Common myeloid progenitor, CD34-positive (primary cell): ENCODE results near the gene C7orf33.
"Not testable (repeated sequence)": the region's sequence is repeated elsewhere in the genome, so short reads cannot be mapped to it uniquely, and the experiment has no call there.

Experiments
- CTCF ChIA-PET: fragments of 350-600 bp; sonication (Branson Sonifier 250); formaldehyde crosslinking; loops from one replicate; lab custom pipeline; 2021; ENCODE audit warnings: antibody characterized with exemption; lab: Charles Lee
- POLR2A ChIA-PET: fragments of 350-600 bp; sonication (Branson Sonifier 250); formaldehyde crosslinking; loops from one replicate; lab custom pipeline; 2021; ENCODE audit warnings: antibody characterized with exemption; lab: Charles Lee
- DNase-seq, 3 donors: peaks; one replicate each; pipeline versions ENCODE4 v3.0.0 to v3.0.0-alpha.2; 2013
- H3K27ac ChIP-seq, 2 experiments: 1 replicate in 1 of 2; 2 replicates in 1 of 2; pipeline ENCODE4 v1.7.0; 2013; ENCODE audit warnings: inconsistent platforms in 2 of 2, low read length in 2 of 2, mild to moderate bottlenecking in 2 of 2, low read depth in 1 of 2, moderate library complexity in 1 of 2; ENCODE audit not compliant: severe bottlenecking in 2 of 2, insufficient read depth in 1 of 2, poor library complexity in 1 of 2
- H3K27me3 ChIP-seq, 5 experiments: replicated peaks in 2 of 5; 1 replicate in 3 of 5; 2 replicates in 2 of 5; pipeline versions ENCODE4 v1.6.1 to v1.7.0; 2013; ENCODE audit warnings: low read length in 4 of 5, mild to moderate bottlenecking in 2 of 5, moderate library complexity in 2 of 5, inconsistent platforms in 1 of 5; ENCODE audit not compliant: insufficient read depth in 5 of 5, control insufficient read depth in 4 of 5
- H3K36me3 ChIP-seq, 4 experiments: 1 replicate in 2 of 4; 2 replicates in 2 of 4; pipeline versions ENCODE4 v1.6.1 to v1.7.0; 2013; ENCODE audit warnings: low read length in 3 of 4, control low read depth in 1 of 4, mild to moderate bottlenecking in 1 of 4; ENCODE audit not compliant: control insufficient read depth in 4 of 4, insufficient read depth in 4 of 4
- H3K4me1 ChIP-seq, 4 experiments: 1 replicate in 3 of 4; 2 replicates in 1 of 4; pipeline versions ENCODE4 v1.6.1 to v1.7.1; 2013; ENCODE audit warnings: low read length in 3 of 4, mild to moderate bottlenecking in 3 of 4, control low read depth in 1 of 4, inconsistent platforms in 1 of 4, moderate library complexity in 1 of 4; ENCODE audit not compliant: control insufficient read depth in 4 of 4, insufficient read depth in 4 of 4; ENCODE audit errors: control extremely low read depth in 1 of 4
- H3K4me3 ChIP-seq, 7 experiments: 1 replicate in 4 of 7; 2 replicates in 3 of 7; pipeline versions ENCODE4 v1.5.1 to v1.7.0; 2013; ENCODE audit warnings: mild to moderate bottlenecking in 7 of 7, low read length in 6 of 7, moderate library complexity in 6 of 7, inconsistent platforms in 2 of 7, low read depth in 2 of 7, control low read depth in 1 of 7; ENCODE audit not compliant: insufficient read depth in 4 of 7, control insufficient read depth in 1 of 7; ENCODE audit errors: extremely low read depth in 1 of 7
- H3K9me3 ChIP-seq, 5 experiments: 1 replicate in 4 of 5; 2 replicates in 1 of 5; pipeline versions ENCODE4 v1.6.1 to v1.7.1; 2013; ENCODE audit warnings: low read length in 4 of 5, mild to moderate bottlenecking in 2 of 5, inconsistent platforms in 1 of 5, low read depth in 1 of 5, moderate library complexity in 1 of 5; ENCODE audit not compliant: control insufficient read depth in 4 of 5, insufficient read depth in 2 of 5; ENCODE audit errors: control extremely low read depth in 1 of 5
- WGBS: methylation state at CpG from one replicate; pipeline ENCODE4 v1.1.5; 2013; ENCODE audit not compliant: insufficient coverage; 5-methylcytosine and 5-hydroxymethylcytosine counted together

C7orf33 gene

GRCh38 chr7:148588168-148588567, 2.4 kb upstream of the C7orf33 start:
- DNase-seq: no peak
- no peaks in the 10 kb centered on the region for H3K9me3 ChIP-seq
- peaks cover 0 to 3% (median 1%) of the 10 kb centered on the region in 5 experiments for H3K27me3 ChIP-seq
- no peak overlapping the region for H3K4me3 ChIP-seq
- ChIA-PET POLR2A (no interaction called here), CTCF (no interaction called here)
- H3K4me1 ChIP-seq: no peaks in the 10 kb centered on the region
- WGBS: 92% methylated on average over 6 of the region's 6 CpGs
- H3K27ac ChIP-seq: no peak overlapping the region
- no peaks in the 10 kb centered on the region for H3K36me3 ChIP-seq

DNA sequence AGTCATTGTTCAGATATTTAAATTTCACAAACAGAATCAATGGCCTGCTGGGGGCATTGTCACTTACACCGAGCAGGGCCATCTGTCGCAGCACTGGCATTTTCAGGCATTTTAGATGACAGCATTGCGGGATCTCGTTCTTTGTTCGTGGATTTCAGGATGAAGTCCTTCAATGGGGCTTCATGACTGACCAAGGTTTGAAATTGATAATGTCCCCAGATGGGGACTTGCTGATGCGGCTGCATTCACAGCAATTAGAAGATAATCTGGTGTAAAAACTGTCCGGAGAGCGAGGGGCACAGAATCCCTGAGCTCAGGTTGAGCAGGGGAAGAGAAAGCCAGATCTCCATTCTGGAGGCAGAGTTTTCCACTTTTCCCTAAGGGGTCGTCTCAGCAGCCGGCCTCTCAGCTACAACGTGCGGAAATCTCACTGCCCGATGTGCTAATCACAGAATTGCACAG, 1.9 kb upstream of the C7orf33 start:
- no peaks in the 10 kb centered on the region for H3K9me3 ChIP-seq
- no peaks in the 10 kb centered on the region for H3K4me1 ChIP-seq
- ChIA-PET CTCF (no interaction called here), POLR2A (no interaction called here)
- H3K36me3 ChIP-seq: no peaks in the 10 kb centered on the region
- peaks cover 0 to 3% (median 1%) of the 10 kb centered on the region in 5 experiments for H3K27me3 ChIP-seq
- whole genome bisulfite sequencing: 95% methylated on average over 13 of the region's 13 CpGs
- no peak overlapping the region for H3K4me3 ChIP-seq
- no peak overlapping the region for H3K27ac ChIP-seq
- DNase-seq: no peak

DNA sequence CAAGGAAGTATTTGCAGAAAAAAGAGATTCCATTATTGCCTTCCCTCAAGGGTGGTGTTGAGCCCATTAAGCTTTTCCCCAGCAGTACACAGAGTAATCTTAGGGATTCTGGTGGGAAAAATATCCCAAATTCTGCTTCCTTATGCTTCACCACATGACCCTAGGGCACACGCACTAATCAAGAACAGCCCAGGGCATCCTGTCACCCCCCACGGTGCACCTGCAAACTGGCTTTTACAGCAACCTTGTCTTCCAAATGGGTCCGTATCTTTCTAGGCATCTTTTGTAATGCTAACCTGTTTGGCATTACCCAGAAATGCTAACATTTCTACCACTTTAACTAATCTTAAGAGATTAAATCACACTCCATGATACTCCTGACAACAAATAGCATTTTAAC, 926 bp upstream of the C7orf33 start:
- CTCF ChIA-PET: no interaction called here
- POLR2A ChIA-PET: no interaction called here
- Histone ChIP-seq H3K27ac (no peak overlapping the region), H3K4me3 (no peak overlapping the region), H3K9me3 (no peaks in the 10 kb centered on the region), H3K36me3 (no peaks in the 10 kb centered on the region), H3K27me3 (peaks cover 0 to 3% (median 1%) of the 10 kb centered on the region in 5 experiments), H3K4me1 (no peaks in the 10 kb centered on the region)
- DNase-seq: no peak
- 93% methylated on average over 3 of the region's 3 CpGs for WGBS

- H3K27me3 ChIP-seq, DNase-seq, H3K27ac ChIP-seq, H3K4me1 ChIP-seq, POLR2A ChIA-PET, H3K9me3 ChIP-seq, CTCF ChIA-PET, H3K4me3 ChIP-seq, H3K36me3 ChIP-seq: not testable (repeated sequence)
- WGBS: 100% methylated on average over 1 of the region's 3 CpGs
Measured at GRCh38 chr7:148596354-148596753, 5.8 kb downstream of the C7orf33 start.

DNA sequence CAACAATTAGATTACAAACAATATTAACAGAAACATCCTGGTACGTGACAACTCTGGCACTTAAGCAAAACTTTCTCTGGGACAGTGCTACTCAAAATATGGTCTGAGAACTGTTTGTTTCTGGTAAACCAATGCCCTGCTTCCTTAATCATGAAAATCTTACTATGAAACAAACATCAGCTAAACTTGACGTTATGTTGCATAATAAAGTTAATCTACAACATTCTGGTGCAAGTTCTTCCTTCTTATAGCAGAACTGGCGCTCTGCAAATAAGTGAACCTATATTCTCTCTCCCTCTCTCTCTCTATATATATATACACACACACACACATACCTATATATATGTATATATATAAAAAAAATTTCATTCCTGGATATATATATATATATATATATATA, 7.8 kb downstream of the C7orf33 start:
- Histone ChIP-seq H3K4me3 (no peak overlapping the region), H3K27ac (no peak overlapping the region), H3K9me3 (peaks cover 0 to 4% (median 0%) of the 10 kb centered on the region in 5 experiments), H3K27me3 (no peaks in the 10 kb centered on the region), H3K4me1 (no peaks in the 10 kb centered on the region), H3K36me3 (no peaks in the 10 kb centered on the region)
- POLR2A ChIA-PET: no interaction called here
- 92% methylated on average over 2 of the region's 3 CpGs for WGBS
- DNase-seq: no peak
- CTCF ChIA-PET: no interaction called here

DNA sequence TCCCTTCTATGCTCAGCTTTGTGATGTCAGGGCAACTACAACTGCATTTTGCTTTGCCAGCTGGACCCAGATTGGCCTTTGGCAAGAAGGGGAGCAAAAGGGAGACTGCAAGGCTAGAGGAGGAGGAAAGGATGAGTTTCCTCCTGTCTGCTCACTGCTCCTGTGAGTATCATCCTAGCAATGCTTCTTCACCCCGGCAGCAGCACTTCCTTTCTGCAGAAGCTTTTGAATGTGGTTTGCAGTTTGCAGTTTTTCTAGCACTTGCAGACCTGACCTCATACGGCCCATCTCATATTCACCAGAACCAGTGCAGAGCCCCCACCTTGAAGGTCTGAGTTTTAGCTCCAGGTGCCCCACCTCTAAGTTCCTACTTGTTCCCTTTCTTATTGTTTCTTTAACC, 14.8 kb downstream of the C7orf33 start:
- WGBS: 95% methylated on average over 2 of the region's 2 CpGs
- ChIA-PET CTCF (interaction anchor here (0.7 to 1.1 kb wide), 2 partner anchors 33 to 65 kb away, joined by 3 read pairs; no protein-coding TSS in a partner anchor), POLR2A (no interaction called here)
- H3K9me3 ChIP-seq: peaks cover 0 to 5% (median 2%) of the 10 kb centered on the region in 5 experiments
- H3K27ac ChIP-seq: no peak overlapping the region
- no peaks in the 10 kb centered on the region for H3K4me1 ChIP-seq
- H3K27me3 ChIP-seq: peaks cover 0 to 3% (median 0%) of the 10 kb centered on the region in 5 experiments
- no peak overlapping the region for H3K4me3 ChIP-seq
- no peak for DNase-seq
- H3K36me3 ChIP-seq: no peaks in the 10 kb centered on the region

- Histone ChIP-seq H3K27ac (no peak overlapping the region), H3K4me1 (no peaks in the 10 kb centered on the region), H3K36me3 (no peaks in the 10 kb centered on the region), H3K27me3 (peaks cover 0 to 3% (median 2%) of the 10 kb centered on the region in 5 experiments), H3K9me3 (peaks cover 0 to 5% (median 2%) of the 10 kb centered on the region in 5 experiments), H3K4me3 (no peak overlapping the region)
- 71% methylated on average over 4 of the region's 4 CpGs for WGBS
- ChIA-PET CTCF (no interaction called here), POLR2A (no interaction called here)
- DNase-seq: no peak
Measured at GRCh38 chr7:148607151-148607661, 16.6 kb downstream of the C7orf33 start.
